ENCODE data around the gene KDM5A. TPM values are rescaled to one million over a fixed set of nuclear protein-coding genes. Genes with fewer than 3 reads are reported as not detected.

The KDM5A gene
- total RNA-seq, 1 donor from 2014 or later, result 32.4 TPM

DNA sequence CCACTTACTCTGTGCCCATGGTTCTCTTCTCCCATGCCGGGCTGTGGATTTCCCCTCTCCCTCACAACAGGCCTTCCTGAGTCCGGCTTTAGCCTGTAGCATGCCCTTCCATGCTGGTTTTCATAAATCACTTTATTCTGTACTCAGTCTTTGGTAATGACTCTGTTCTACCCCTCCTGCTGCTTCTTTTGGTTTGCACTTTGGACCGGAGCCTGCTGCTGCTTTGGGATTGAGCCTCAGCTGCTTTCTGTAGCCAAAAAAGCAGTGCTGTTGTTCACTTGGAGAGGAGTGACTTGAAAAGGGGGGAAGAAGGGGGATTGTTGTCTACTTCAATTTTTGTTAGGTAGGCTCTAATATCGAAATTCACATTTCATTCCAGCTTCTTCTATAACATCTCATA is 118.0 kb downstream of the KDM5A start:
- Histone ChIP-seq H3K27ac (no peak overlapping the region), H3K36me3 (no peaks in the 10 kb centered on the region), H3K9me3 (no peaks in the 10 kb centered on the region), H3K27me3 (no peaks in the 10 kb centered on the region), H3K4me1 (no peaks in the 10 kb centered on the region), H3K4me3 (no peak overlapping the region)
- intact Hi-C loops (cut with DNase I), result no loop called here
- DNase-seq (ENCODE audit: low spot score in 2 of 2), result no peak
- TF ChIP-seq, protein P1, sequence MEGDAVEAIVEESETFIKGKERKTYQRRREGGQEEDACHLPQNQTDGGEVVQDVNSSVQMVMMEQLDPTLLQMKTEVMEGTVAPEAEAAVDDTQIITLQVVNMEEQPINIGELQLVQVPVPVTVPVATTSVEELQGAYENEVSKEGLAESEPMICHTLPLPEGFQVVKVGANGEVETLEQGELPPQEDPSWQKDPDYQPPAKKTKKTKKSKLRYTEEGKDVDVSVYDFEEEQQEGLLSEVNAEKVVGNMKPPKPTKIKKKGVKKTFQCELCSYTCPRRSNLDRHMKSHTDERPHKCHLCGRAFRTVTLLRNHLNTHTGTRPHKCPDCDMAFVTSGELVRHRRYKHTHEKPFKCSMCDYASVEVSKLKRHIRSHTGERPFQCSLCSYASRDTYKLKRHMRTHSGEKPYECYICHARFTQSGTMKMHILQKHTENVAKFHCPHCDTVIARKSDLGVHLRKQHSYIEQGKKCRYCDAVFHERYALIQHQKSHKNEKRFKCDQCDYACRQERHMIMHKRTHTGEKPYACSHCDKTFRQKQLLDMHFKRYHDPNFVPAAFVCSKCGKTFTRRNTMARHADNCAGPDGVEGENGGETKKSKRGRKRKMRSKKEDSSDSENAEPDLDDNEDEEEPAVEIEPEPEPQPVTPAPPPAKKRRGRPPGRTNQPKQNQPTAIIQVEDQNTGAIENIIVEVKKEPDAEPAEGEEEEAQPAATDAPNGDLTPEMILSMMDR (IDR thresholded peaks at IDR 0.05), result no peak

DNA sequence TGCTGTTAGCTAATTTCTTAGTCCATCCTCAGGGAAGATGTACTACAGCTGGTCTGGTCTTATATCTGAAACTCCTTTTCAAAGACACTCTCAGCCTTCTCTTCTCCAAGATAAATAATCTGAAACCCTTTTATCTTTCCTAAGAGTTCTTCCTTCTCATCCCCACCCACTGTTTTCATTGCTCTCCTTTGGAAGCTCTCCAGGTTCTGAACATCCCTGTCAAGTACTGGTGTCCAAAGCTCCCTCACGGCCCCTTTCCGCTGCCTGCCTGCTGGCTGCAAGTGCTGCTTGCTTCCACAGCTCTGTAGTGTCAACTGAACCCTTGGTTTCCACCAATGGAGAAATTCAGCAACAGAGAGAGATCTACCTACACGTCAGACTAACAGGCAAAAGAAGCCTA is 119.9 kb downstream of the KDM5A start:
- TF ChIP-seq, protein P1 (IDR thresholded peaks at IDR 0.05), result no peak
- intact Hi-C loops (cut with DNase I), result no loop called here
- DNase-seq (ENCODE audit: low spot score in 2 of 2), result no peak

DNA sequence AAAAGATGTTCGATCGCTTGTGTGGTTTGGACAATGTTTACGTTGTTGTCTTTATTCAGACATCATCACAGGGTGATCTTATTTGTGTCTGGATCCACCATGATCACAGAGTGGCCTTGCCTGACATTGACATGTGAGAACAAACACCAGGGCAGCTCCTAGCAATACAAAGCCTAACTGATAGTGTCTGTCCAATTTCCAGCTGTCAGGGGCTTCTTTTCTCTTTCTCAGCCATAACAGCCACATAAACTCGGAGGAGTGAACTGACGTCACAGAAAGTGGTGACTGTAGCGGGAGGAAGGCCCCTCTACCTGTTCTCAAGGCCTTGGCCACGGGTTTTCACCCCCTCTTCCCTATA is 120.7 kb downstream of the KDM5A start:
- DNase-seq (ENCODE audit: low spot score in 2 of 2), result no peak
- Histone ChIP-seq H3K27ac (no peak overlapping the region), H3K36me3 (no peaks in the 10 kb centered on the region), H3K27me3 (no peaks in the 10 kb centered on the region), H3K4me1 (no peaks in the 10 kb centered on the region), H3K9me3 (no peaks in the 10 kb centered on the region), H3K4me3 (no peak overlapping the region)
- TF ChIP-seq, protein P1 (IDR thresholded peaks at IDR 0.05), result no peak
- intact Hi-C loops (cut with DNase I), result no loop called here

More for the DNA sequence above, 119.9 kb downstream of the KDM5A start:
- Histone ChIP-seq H3K27me3 (no peaks in the 10 kb centered on the region), H3K36me3 (no peaks in the 10 kb centered on the region), H3K27ac (no peak overlapping the region), H3K4me3 (no peak overlapping the region), H3K4me1 (no peaks in the 10 kb centered on the region), H3K9me3 (no peaks in the 10 kb centered on the region)

- intact Hi-C loops (cut with DNase I), result no loop called here
- TF ChIP-seq, protein P1 (IDR thresholded peaks at IDR 0.05), result no peak
- Histone ChIP-seq H3K27me3 (no peaks in the 10 kb centered on the region), H3K36me3 (no peaks in the 10 kb centered on the region), H3K4me3 (no peak overlapping the region), H3K4me1 (no peaks in the 10 kb centered on the region), H3K9me3 (no peaks in the 10 kb centered on the region), H3K27ac (no peak overlapping the region)
- DNase-seq (ENCODE audit: low spot score in 2 of 2), result no peak
These were observed 121.3 kb downstream of the KDM5A start for GRCh38 chr12:267581-268482.

DNA sequence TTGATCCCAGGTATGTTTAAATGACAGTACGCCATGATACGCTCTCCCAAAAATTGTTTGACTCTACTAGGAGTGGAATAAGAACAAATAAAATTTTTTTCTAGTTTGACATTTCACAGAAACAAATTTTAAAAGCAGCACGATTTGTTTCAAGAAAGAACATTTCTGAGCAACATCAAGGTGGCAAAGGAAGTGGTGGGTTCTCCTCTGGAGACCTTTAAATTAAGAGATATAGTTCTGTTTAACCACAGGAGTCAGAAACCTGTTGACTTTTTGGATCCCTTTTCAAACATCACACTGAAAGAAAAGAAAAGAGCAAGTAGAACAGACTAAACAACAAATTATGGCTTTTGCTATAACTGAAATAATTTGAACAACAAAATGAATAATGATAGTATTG is 124.0 kb downstream of the KDM5A start:
- intact Hi-C loops (cut with DNase I), result no loop called here
- TF ChIP-seq, protein P1 (IDR thresholded peaks at IDR 0.05), result no peak
- DNase-seq (ENCODE audit: low spot score in 2 of 2), result no peak
- H3K27ac ChIP-seq, result no peak overlapping the region
- H3K36me3 ChIP-seq, result no peaks in the 10 kb centered on the region
- H3K9me3 ChIP-seq, result no peaks in the 10 kb centered on the region
- H3K27me3 ChIP-seq, result no peaks in the 10 kb centered on the region
- no peak overlapping the region for H3K4me3 ChIP-seq
- no peaks in the 10 kb centered on the region for H3K4me1 ChIP-seq
